Measurements from ENCODE around the gene TENT5C. TPM values are rescaled to one million over a fixed set of nuclear protein-coding genes. Genes with fewer than 3 reads are reported as not detected.

Gene TENT5C
- total and polyA plus RNA-seq, 2 of the 8 experiments (the other 6 are each of a cell fraction or from before 2014, with no cell fraction given) = 0.38 to 0.99 TPM

- Histone ChIP-seq H3K4ac (replicated peaks; ENCODE audit: insufficient read length, low read depth, low read length) (no peak overlapping the region), H3K27me3 (replicated peaks in 1 of 4; ENCODE audit: control insufficient read depth in 3 of 4, extremely low read depth in 1 of 4, insufficient read depth in 3 of 4, low read length in 3 of 4) (no peaks in the 10 kb centered on the region), H3K14ac (ENCODE audit: insufficient read length) (no peak overlapping the region), H3K79me2 (ENCODE audit: control insufficient read depth in 1 of 2, insufficient read depth in 2 of 2, low read length in 2 of 2) (no peaks in the 10 kb centered on the region; a peak in 1 of 4 replicates), H2AFZ (ENCODE audit: low read length) (no peak overlapping the region), H3K9ac (replicated peaks in 1 of 4; ENCODE audit: extremely low read depth in 1 of 4, low read depth in 3 of 4, low read length in 3 of 4) (no peak overlapping the region), H2BK15ac (ENCODE audit: low read length) (no peak overlapping the region), H2BK20ac (ENCODE audit: low read length) (no peak overlapping the region), H2BK5ac (ENCODE audit: low read depth, low read length) (no peak overlapping the region), H4K20me1 (replicated peaks in 1 of 2; ENCODE audit: control insufficient read depth in 1 of 2, insufficient read depth in 2 of 2, low read length in 2 of 2) (no peaks in the 10 kb centered on the region), H2BK12ac (ENCODE audit: low read depth, low read length) (no peak overlapping the region), H3K23ac (ENCODE audit: insufficient read length) (no peak overlapping the region), H3K4me3 (ENCODE audit: extremely low read depth in 1 of 4, insufficient read depth in 2 of 4, low read depth in 3 of 4, low read length in 4 of 4) (no peak overlapping the region), H3K9me3 (ENCODE audit: insufficient read depth in 2 of 2, low read depth in 1 of 2, low read length in 1 of 2) (no peaks in the 10 kb centered on the region), H4K8ac (ENCODE audit: extremely low read depth, insufficient read depth, low read length) (no peak overlapping the region), H3K18ac (ENCODE audit: extremely low read depth, low read length) (no peak overlapping the region), H3K27ac (ENCODE audit: low read depth, low read length) (no peak overlapping the region), H3K36me3 (ENCODE audit: control insufficient read depth in 2 of 4, insufficient read depth in 4 of 4, low read length in 3 of 4) (no peaks in the 10 kb centered on the region), H3K56ac (replicated peaks; ENCODE audit: insufficient read length, low read depth, low read length) (no peak overlapping the region), H3K4me2 (ENCODE audit: insufficient read depth in 1 of 2, low read depth in 2 of 2, low read length in 2 of 2) (no peak overlapping the region), H3K79me1 (ENCODE audit: low read depth, low read length) (no peaks in the 10 kb centered on the region), H4K5ac (ENCODE audit: insufficient read length, low read depth, low read length) (no peak overlapping the region), H2BK120ac (replicated peaks; ENCODE audit: low read depth, low read length) (no peak overlapping the region), H3K23me2 (ENCODE audit: low read depth, low read length) (peaks cover 2% of the 10 kb centered on the region), H4K91ac (replicated peaks; ENCODE audit: insufficient read length, low read length) (no peak overlapping the region), H3K4me1 (replicated peaks in 1 of 4; ENCODE audit: control insufficient read depth in 3 of 4, insufficient read depth in 4 of 4, low read length in 3 of 4) (no peaks in the 10 kb centered on the region), H2AK5ac (ENCODE audit: low read depth, low read length) (no peak overlapping the region)
- ChIA-PET CTCF (ENCODE audit: partially characterized antibody) (interaction anchor here (1.2 to 4.4 kb wide), 4 partner anchors 10 to 174 kb away, joined by 3 to 20 read pairs (median 14); no protein-coding TSS in a partner anchor), POLR2A (ENCODE audit: partially characterized antibody) (interaction anchor here (2.0 kb wide), 1 partner anchor 26 kb away, joined by 5 read pairs; no protein-coding TSS in a partner anchor)
- no peak for DNase-seq (ENCODE audit: low read depth in 1 of 2, low spot score in 2 of 2)
- no peak for FAIRE-seq
- WGBS, 2 experiments (ENCODE audit: extremely low coverage in 1 of 2, insufficient coverage in 1 of 2, insufficient read length in 1 of 2, insufficient replicate concordance in 2 of 2, low coverage in 1 of 2, low lambda C conversion rate in 2 of 2, missing lambda C conversion rate in 1 of 2) = 79% methylated on average over 3 of the region's 3 CpGs; no CpG with 5 or more reads in 1 of the 2 experiments
- TF ChIP-seq KDM4A (IDR thresholded peaks at IDR 0.05; ENCODE audit: low read depth, low read length, severe bottlenecking) = no peak
- no peak for TF ChIP-seq HDAC2 (IDR thresholded peaks at IDR 0.05; ENCODE audit: borderline replicate concordance in 1 of 2, low read depth in 2 of 2, low read length in 2 of 2)
- no peak for TF ChIP-seq ATF2 (IDR thresholded peaks at IDR 0.05; ENCODE audit: low read length)
- TF ChIP-seq ATF3 (IDR thresholded peaks at IDR 0.05; ENCODE audit: insufficient read depth, low read depth, low read length) = no peak
- no peak for TF ChIP-seq HDAC6 (IDR thresholded peaks at IDR 0.05; ENCODE audit: low read depth, low read length)
- no peak for TF ChIP-seq NRF1 (IDR thresholded peaks at IDR 0.05; ENCODE audit: low read depth, low read length)
- no peak for TF ChIP-seq TAF7 (optimal IDR thresholded peaks at IDR 0.05; ENCODE audit: borderline replicate concordance, low read depth, low read length)
- no peak for TF ChIP-seq JUND (IDR thresholded peaks at IDR 0.05; ENCODE audit: low read length)
- TF ChIP-seq SP4 (IDR thresholded peaks at IDR 0.05; ENCODE audit: low read length) = no peak
- no peak for TF ChIP-seq JUN (IDR thresholded peaks at IDR 0.05; ENCODE audit: low read depth, low read length)
- no peak for TF ChIP-seq CTBP2 (IDR thresholded peaks at IDR 0.05; ENCODE audit: borderline replicate concordance, insufficient read depth, insufficient read length, low read length)
These were observed 25.4 kb upstream of the TENT5C start for GRCh38 chr1:117580436-117580835.
